Activated T-cell treated with anti-CD3 and anti-CD28 coated beads for 1 hour (primary cell): ENCODE results near the gene GRIK2.

Experiments
- DNase-seq: peaks from one replicate; pipeline ENCODE4 v3.0.0-alpha.2; 2020; ENCODE audit warnings: low read depth

Gene GRIK2

GRCh38 chr6:101458336-101458735, 64.8 kb downstream of the GRIK2 start:
- no peak for DNase-seq

GRCh38 chr6:101458826-101459225, 65.3 kb downstream of the GRIK2 start:
- no peak for DNase-seq

- no peak for DNase-seq
Observed at GRCh38 chr6:101462576-101462975, 69.1 kb downstream of the GRIK2 start.

GRCh38 chr6:101465863-101466262, 72.4 kb downstream of the GRIK2 start:
- DNase-seq, result no peak

GRCh38 chr6:101477436-101477835, 83.9 kb downstream of the GRIK2 start:
- DNase-seq, result no peak

GRCh38 chr6:101478891-101479290, 85.4 kb downstream of the GRIK2 start:
- no peak for DNase-seq

GRCh38 chr6:101482606-101483005, 89.1 kb downstream of the GRIK2 start:
- DNase-seq, result no peak

GRCh38 chr6:101484781-101485180, 91.3 kb downstream of the GRIK2 start:
- no peak for DNase-seq

- no peak for DNase-seq
Observed at GRCh38 chr6:101486124-101486523, 92.6 kb downstream of the GRIK2 start.

GRCh38 chr6:101486726-101487125, 93.2 kb downstream of the GRIK2 start:
- DNase-seq, result no peak

- DNase-seq, result no peak
Observed at GRCh38 chr6:101489456-101489855, 95.9 kb downstream of the GRIK2 start.

- DNase-seq, result no peak
Observed at GRCh38 chr6:101490857-101491256, 97.3 kb downstream of the GRIK2 start.

GRCh38 chr6:101502818-101503217, 109.3 kb downstream of the GRIK2 start:
- no peak for DNase-seq

- no peak for DNase-seq
Observed at GRCh38 chr6:101509536-101509935, 116.0 kb downstream of the GRIK2 start.

- DNase-seq, result no peak
Observed at GRCh38 chr6:101513181-101513580, 119.7 kb downstream of the GRIK2 start.

GRCh38 chr6:101516578-101516977, 123.1 kb downstream of the GRIK2 start:
- no peak for DNase-seq

- no peak for DNase-seq
Observed at GRCh38 chr6:101517632-101518031, 124.1 kb downstream of the GRIK2 start.

GRCh38 chr6:101522254-101522653, 128.7 kb downstream of the GRIK2 start:
- no peak for DNase-seq

GRCh38 chr6:101527467-101527866, 134.0 kb downstream of the GRIK2 start:
- DNase-seq, result no peak

- no peak for DNase-seq
Observed at GRCh38 chr6:101528801-101529200, 135.3 kb downstream of the GRIK2 start.

GRCh38 chr6:101531538-101531937, 138.0 kb downstream of the GRIK2 start:
- no peak for DNase-seq

GRCh38 chr6:101534386-101534785, 140.9 kb downstream of the GRIK2 start:
- no peak for DNase-seq

- DNase-seq, result no peak
Observed at GRCh38 chr6:101534821-101535220, 141.3 kb downstream of the GRIK2 start.

- DNase-seq, result no peak
Observed at GRCh38 chr6:101537753-101538316, 144.3 kb downstream of the GRIK2 start.
